Naive thymus-derived CD8-positive, alpha-beta T cell (primary cell): ENCODE data around the gene C5. TPM values are rescaled to one million over a fixed set of nuclear protein-coding genes. Genes with fewer than 3 reads are reported as not detected.

Source experiments
- ATAC-seq, 2 donors: fragments of 150-1000 bp; cut with Tn5 transposase in 1 of 2; sonication (Bioruptor Pico), chemical (Tn5 transposase) in 1 of 2; 1 replicate in 1 of 2; 2 replicates in 1 of 2; pipeline ENCODE4 v1.10.0; 2021; ENCODE audit warnings: mild to moderate bottlenecking in 2 of 2, moderate library complexity in 2 of 2
- POLR2A ChIA-PET: fragments of 350-600 bp; sonication (Branson Sonifier 250); formaldehyde crosslinking; loops from one replicate; lab custom pipeline; 2021; ENCODE audit warnings: antibody characterized with exemption; lab: Charles Lee
- DNase-seq, 10 donors: peaks; one replicate each; pipeline versions ENCODE4 v3.0.0 to v3.0.0-alpha.2; 2020 to 2022
- H3K27ac Mint-ChIP-seq, 10 donors: one replicate each; pipeline ENCODE4 v1.8.0; 2020 to 2022; ENCODE audit warnings: mild to moderate bottlenecking in 10 of 10, mixed read lengths in 10 of 10, moderate library complexity in 4 of 10, inconsistent platforms in 1 of 10
- H3K27me3 Mint-ChIP-seq, 5 donors: one replicate each; pipeline ENCODE4 v1.8.0; 2021 to 2022; ENCODE audit warnings: mixed read lengths in 5 of 5
- H3K36me3 Mint-ChIP-seq, 3 donors: one replicate each; pipeline ENCODE4 v1.8.0; 2020 to 2022; ENCODE audit warnings: mixed read lengths in 3 of 3, mild to moderate bottlenecking in 2 of 3, inconsistent platforms in 1 of 3
- H3K4me1 Mint-ChIP-seq, 4 donors: one replicate each; pipeline ENCODE4 v1.8.0; 2021 to 2022; ENCODE audit warnings: mixed read lengths in 4 of 4
- H3K4me3 Mint-ChIP-seq, 10 donors: one replicate each; pipeline ENCODE4 v1.8.0; 2020 to 2022; ENCODE audit warnings: mild to moderate bottlenecking in 10 of 10, mixed read lengths in 10 of 10, moderate library complexity in 6 of 10, inconsistent platforms in 1 of 10
- H3K9me3 Mint-ChIP-seq, 9 donors: one replicate each; pipeline ENCODE4 v1.8.0; 2020 to 2022; ENCODE audit warnings: mixed read lengths in 9 of 9, mild to moderate bottlenecking in 3 of 9, inconsistent platforms in 1 of 9, moderate library complexity in 1 of 9
- polyA plus RNA-seq, 3 donors: library from polyadenylated mRNA; unstranded; fragments of 300-500 nt; fragmentation: Illumina TruSeq; gene quantifications; one replicate each; pipeline ENCODE4 v1.2.3, GENCODE V29; 2021
- total RNA-seq, 8 experiments: library from RNA in 2 of 8; stranded (reverse) in 2 of 8; gene quantifications; one replicate each; pipeline ENCODE4 v1.2.3 and lab custom pipeline; 2021 to 2026

The C5 gene
- total and polyA plus RNA-seq, 5 experiments from 2014 or later = 0.32 to 1.1 (median 0.86) TPM; not detected in 1

- H3K9me3 Mint-ChIP-seq = no peaks in the 10 kb centered on the region
- no peaks in the 10 kb centered on the region for H3K27me3 Mint-ChIP-seq
- no peak for DNase-seq
- peak overlapping the region in 4 of 10 donors; percentile 26 to 39 (median 31) for H3K4me3 Mint-ChIP-seq
- H3K36me3 Mint-ChIP-seq = peaks cover 6 to 91% (median 54%) of the 10 kb centered on the region in 3 donors
- ATAC-seq = no peak
- POLR2A ChIA-PET = interaction anchor here (37.3 to 45.2 kb wide), 2 partner anchors 7 to 13 kb away, joined by 1842 read pairs; partner anchors contain the start of gene TRAF1
- peak overlapping the region; percentile 37 to 87 (median 72) for H3K27ac Mint-ChIP-seq
- peaks cover 30 to 86% (median 83%) of the 10 kb centered on the region in 4 donors for H3K4me1 Mint-ChIP-seq
These were observed 138.7 kb downstream of the C5 start for GRCh38 chr9:120911295-120911837.

- Mint-ChIP-seq H3K9me3 (no peaks in the 10 kb centered on the region), H3K27ac (peak overlapping the region; percentile 72 to 92 (median 85)), H3K27me3 (no peaks in the 10 kb centered on the region), H3K4me3 (peak overlapping the region in 6 of 10 donors; percentile 10 to 57 (median 36)), H3K4me1 (peaks cover 33 to 87% (median 84%) of the 10 kb centered on the region in 4 donors), H3K36me3 (peaks cover 6 to 95% (median 54%) of the 10 kb centered on the region in 3 donors)
- DNase-seq (no peak), ATAC-seq (no peak)
- POLR2A ChIA-PET = interaction anchor here (0.8 to 45.2 kb wide), 4 partner anchors 6 to 68 kb away, joined by 3 to 1842 read pairs (median 924); partner anchors contain the start of genes PHF19, PSMD5 and TRAF1
These were observed 139.4 kb downstream of the C5 start for GRCh38 chr9:120910643-120911042.

- POLR2A ChIA-PET = interaction anchor here (0.8 to 45.2 kb wide), 4 partner anchors 5 to 67 kb away, joined by 3 to 1842 read pairs (median 924); partner anchors contain the start of genes PHF19, PSMD5 and TRAF1
- peaks cover 34 to 87% (median 86%) of the 10 kb centered on the region in 4 donors for H3K4me1 Mint-ChIP-seq
- H3K27me3 Mint-ChIP-seq = no peaks in the 10 kb centered on the region
- peak overlapping the region in 9 of 10 donors; percentile 18 to 67 (median 48) for H3K4me3 Mint-ChIP-seq
- peak; percentile 42 to 65 for ATAC-seq
- DNase-seq = peak in 4 of 10 donors; percentile 42 to 78 (median 54)
- no peaks in the 10 kb centered on the region for H3K9me3 Mint-ChIP-seq
- H3K27ac Mint-ChIP-seq = peak overlapping the region; percentile 72 to 92 (median 85)
- H3K36me3 Mint-ChIP-seq = peaks cover 6 to 93% (median 54%) of the 10 kb centered on the region in 3 donors
These were observed 140.2 kb downstream of the C5 start for GRCh38 chr9:120909904-120910303.

GRCh38 chr9:120905315-120906164 lies 144.5 kb downstream of the C5 start:
- ATAC-seq (peak; percentile 31 to 38), DNase-seq (peak in 4 of 10 donors; percentile 49 to 75 (median 54))
- POLR2A ChIA-PET = interaction anchor here (1.1 to 45.2 kb wide), 9 partner anchors 8 to 59 kb away, joined by 3 to 1842 read pairs (median 23); partner anchors contain the start of genes PHF19 and TRAF1
- Mint-ChIP-seq H3K4me1 (peaks cover 34 to 92% (median 90%) of the 10 kb centered on the region in 4 donors), H3K4me3 (peak overlapping the region; percentile 43 to 82 (median 66)), H3K9me3 (no peaks in the 10 kb centered on the region), H3K36me3 (peaks cover 0 to 60% (median 26%) of the 10 kb centered on the region in 3 donors), H3K27ac (peak overlapping the region; percentile 92 to 100 (median 98)), H3K27me3 (no peaks in the 10 kb centered on the region)

GRCh38 chr9:120904978-120905301 lies 145.1 kb downstream of the C5 start:
- H3K9me3 Mint-ChIP-seq = no peaks in the 10 kb centered on the region
- H3K36me3 Mint-ChIP-seq = peaks cover 0 to 54% (median 21%) of the 10 kb centered on the region in 3 donors
- DNase-seq = no peak
- peak overlapping the region; percentile 92 to 100 (median 98) for H3K27ac Mint-ChIP-seq
- no peak for ATAC-seq
- POLR2A ChIA-PET = interaction anchor here (1.1 to 45.2 kb wide), 9 partner anchors 7 to 58 kb away, joined by 3 to 1842 read pairs (median 23); partner anchors contain the start of genes PHF19 and TRAF1
- peaks cover 37 to 92% (median 89%) of the 10 kb centered on the region in 4 donors for H3K4me1 Mint-ChIP-seq
- H3K4me3 Mint-ChIP-seq = peak overlapping the region in 9 of 10 donors; percentile 12 to 82 (median 65)
- H3K27me3 Mint-ChIP-seq = no peaks in the 10 kb centered on the region

GRCh38 chr9:120904061-120904977 lies 145.8 kb downstream of the C5 start:
- Mint-ChIP-seq H3K36me3 (peaks cover 0 to 48% (median 17%) of the 10 kb centered on the region in 3 donors), H3K4me3 (peak overlapping the region; percentile 40 to 82 (median 66)), H3K4me1 (peaks cover 37 to 91% (median 86%) of the 10 kb centered on the region in 4 donors), H3K9me3 (no peaks in the 10 kb centered on the region), H3K27me3 (no peaks in the 10 kb centered on the region), H3K27ac (peak overlapping the region; percentile 92 to 100 (median 98))
- POLR2A ChIA-PET = interaction anchor here (1.7 to 45.2 kb wide), 8 partner anchors 9 to 58 kb away, joined by 6 to 1842 read pairs (median 30); partner anchors contain the start of genes PHF19 and TRAF1
- ATAC-seq = peak; percentile 70 to 91
- DNase-seq = peak; percentile 53 to 86 (median 76)

GRCh38 chr9:120902569-120903535 lies 147.2 kb downstream of the C5 start:
- Mint-ChIP-seq H3K36me3 (peaks cover 0 to 34% (median 11%) of the 10 kb centered on the region in 3 donors), H3K4me3 (peak overlapping the region in 9 of 10 donors; percentile 55 to 70 (median 65)), H3K4me1 (peaks cover 34 to 93% (median 84%) of the 10 kb centered on the region in 4 donors), H3K27ac (peak overlapping the region; percentile 92 to 100 (median 98)), H3K9me3 (no peaks in the 10 kb centered on the region), H3K27me3 (no peaks in the 10 kb centered on the region)
- DNase-seq (no peak), ATAC-seq (peak in 1 of 2 donors; percentile 9)
- POLR2A ChIA-PET = interaction anchor here (3.1 to 45.2 kb wide), 7 partner anchors 7 to 33 kb away, joined by 17 to 1842 read pairs (median 36); partner anchors contain the start of genes PHF19 and TRAF1

Other genes with a start within 250 kb of the C5 start
- gene PSMD5, start 207.4 kb downstream of the C5 start, total RNA-seq = 10 to 100 TPM; 53.0 to 57.9 TPM
- gene PSMD5, start 207.4 kb downstream of the C5 start, polyA plus RNA-seq = 10 to 100 TPM; 13.7 to 23.4 (median 23.3) TPM
- gene PHF19, start 173.1 kb downstream of the C5 start, total RNA-seq = 100 to 1,000 TPM; 143 to 144 TPM
- 10 to 100 TPM in 1 of 3 donors, 1 to 10 TPM in 2; 6.3 to 11.8 (median 9.4) TPM for gene PHF19, start 173.1 kb downstream of the C5 start, polyA plus RNA-seq
- gene TRAF1, start 123.5 kb downstream of the C5 start, total RNA-seq = 100 to 1,000 TPM; 125 to 126 TPM
- gene TRAF1, start 123.5 kb downstream of the C5 start, polyA plus RNA-seq = 1 to 10 TPM; 3.7 to 7.0 (median 4.9) TPM
- gene CNTRL, start 24.7 kb upstream of the C5 start, total RNA-seq = 100 to 1,000 TPM; 112 to 115 TPM
- gene CNTRL, start 24.7 kb upstream of the C5 start, polyA plus RNA-seq = 10 to 100 TPM in 2 of 3 donors, 1 to 10 TPM in 1; 6.5 to 20.6 (median 11.3) TPM
- 10 to 100 TPM; 49.6 to 62.3 TPM for gene RAB14, start 151.6 kb upstream of the C5 start, total RNA-seq
- 10 to 100 TPM; 34.6 to 37.2 (median 36.8) TPM for gene RAB14, start 151.6 kb upstream of the C5 start, polyA plus RNA-seq
- gene GSN, start 217.9 kb upstream of the C5 start, total RNA-seq = 1 to 10 TPM; 7.0 to 7.9 TPM
- gene GSN, start 217.9 kb upstream of the C5 start, polyA plus RNA-seq = 1 to 10 TPM; 2.0 to 3.3 (median 3.0) TPM